ENCODE data around the gene GJC2. TPM values are rescaled to one million over a fixed set of nuclear protein-coding genes. Genes with fewer than 3 reads are reported as not detected.

GJC2 gene
- total RNA-seq, 1 donor, result 1.4 TPM

DNA sequence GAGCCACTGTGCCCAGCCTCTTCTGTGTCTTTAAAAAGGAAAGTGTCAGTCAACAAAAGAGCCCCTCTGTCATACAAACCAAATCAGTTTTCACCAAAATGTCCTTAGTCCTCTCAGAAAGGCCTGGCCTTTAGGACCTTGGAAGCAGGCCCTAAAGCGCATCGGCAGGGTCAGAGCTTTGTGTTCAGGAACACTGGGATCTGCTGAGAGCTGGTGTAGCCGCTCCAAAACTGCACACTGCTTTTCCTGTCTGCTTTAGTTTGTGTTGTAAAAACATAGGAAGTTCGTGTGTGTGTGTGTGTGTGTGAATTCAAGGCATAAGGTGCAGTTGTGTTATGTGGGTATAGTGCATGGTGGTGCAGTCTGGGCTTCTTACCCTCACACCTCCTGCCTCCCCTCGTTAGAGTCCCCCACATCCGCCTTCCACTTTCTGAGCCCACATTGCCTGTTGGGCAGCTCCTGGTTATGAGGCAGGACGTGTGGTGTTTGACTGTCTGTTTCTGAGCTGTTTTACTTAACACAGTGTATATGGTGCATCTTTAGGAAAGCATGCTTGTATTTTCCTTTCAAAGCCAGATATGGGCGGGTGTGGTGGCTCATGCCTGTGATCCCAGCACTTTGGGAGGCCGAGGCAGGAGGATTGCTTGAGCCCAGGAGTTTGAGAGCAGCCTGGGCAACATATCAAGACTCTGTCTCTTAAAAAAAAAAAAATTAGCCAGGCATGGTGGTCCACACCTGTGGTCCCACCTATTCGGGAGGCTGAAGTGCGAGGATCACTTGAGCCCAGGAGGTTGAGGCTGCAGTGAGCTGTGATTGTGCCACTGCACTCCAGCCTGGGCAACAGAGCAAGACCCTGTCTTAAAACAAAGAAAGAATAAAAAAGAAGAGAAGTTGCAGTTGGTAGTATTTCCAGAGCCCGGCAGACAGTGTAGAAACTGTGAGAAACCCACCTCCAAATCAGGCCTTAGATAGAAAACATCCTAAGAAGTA lies 28.3 kb downstream of the GJC2 start:
- no peak overlapping the region for H3K4me2 ChIP-seq (ENCODE audit: insufficient read depth, low read length)
- peaks cover 13% of the 10 kb centered on the region for H4K20me1 ChIP-seq (ENCODE audit: insufficient read depth, low read length)
- DNase-seq (ENCODE audit: insufficient read length, low spot score, missing footprints), result no peak
- H3K4me3 ChIP-seq (ENCODE audit: insufficient read depth, low read length), result no peak overlapping the region
- TF ChIP-seq CTCF (IDR thresholded peaks at IDR 0.05; ENCODE audit: extremely low read depth, low read depth, low read length), result no peak
- H2AFZ ChIP-seq (ENCODE audit: low read length), result no peak overlapping the region
- H3K36me3 ChIP-seq (ENCODE audit: insufficient read depth, low read length), result no peaks in the 10 kb centered on the region
- no peaks in the 10 kb centered on the region for H3K4me1 ChIP-seq (ENCODE audit: insufficient read depth, low read length)
- no peak overlapping the region for H3K27ac ChIP-seq (ENCODE audit: low read depth, low read length)
- peaks cover 4% of the 10 kb centered on the region for H3K79me2 ChIP-seq (ENCODE audit: insufficient read depth, low read length)
- H3K9me3 ChIP-seq (ENCODE audit: low read depth, low read length), result no peaks in the 10 kb centered on the region
- H3K27me3 ChIP-seq (ENCODE audit: insufficient read depth, low read length), result no peaks in the 10 kb centered on the region

DNA sequence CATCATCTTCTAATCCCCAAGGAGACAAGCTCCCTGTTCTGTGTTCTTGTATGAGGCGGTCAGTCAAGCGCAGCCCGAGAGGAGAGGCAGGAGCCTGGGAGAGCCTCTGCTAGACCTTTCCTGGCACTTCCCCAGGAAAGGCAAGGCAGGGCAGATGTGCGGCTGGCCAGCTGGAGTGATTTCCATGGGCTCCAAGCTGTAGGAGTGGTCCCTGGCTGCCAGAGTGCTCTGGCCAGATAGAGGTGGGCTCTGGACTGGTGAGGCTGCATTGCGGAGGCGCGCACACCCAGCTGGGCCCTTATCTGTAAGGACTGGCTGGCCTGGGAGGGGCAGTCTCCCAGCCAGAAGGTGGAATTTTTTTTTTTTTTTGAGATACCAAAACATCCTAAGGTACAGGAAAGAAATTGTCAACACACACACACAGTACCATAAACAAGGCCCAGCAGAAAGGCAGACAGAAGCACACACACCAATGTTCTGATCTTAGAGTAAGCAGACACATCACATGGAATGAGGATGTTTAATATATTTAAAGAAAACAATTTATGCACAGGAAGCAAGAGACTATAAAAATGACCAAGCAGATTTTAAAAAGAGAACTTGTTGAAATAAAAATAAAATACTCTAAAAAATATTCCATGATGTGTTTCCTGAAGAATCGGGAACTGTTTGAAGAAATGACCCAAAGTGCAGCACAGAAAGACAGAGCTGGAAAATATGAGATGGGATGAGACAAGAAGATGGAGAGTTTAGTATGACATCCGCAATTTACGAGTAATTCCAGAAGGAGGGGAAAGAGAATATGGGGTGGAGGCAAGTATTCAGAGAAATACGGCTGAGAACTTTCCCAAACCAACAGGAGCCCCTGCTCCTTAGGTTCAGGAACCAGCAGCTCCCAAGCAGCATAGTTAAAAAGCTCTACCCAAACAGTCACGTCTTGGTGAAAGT lies 29.3 kb downstream of the GJC2 start:
- no peak for DNase-seq (ENCODE audit: insufficient read length, low spot score, missing footprints)
- no peaks in the 10 kb centered on the region for H3K4me1 ChIP-seq (ENCODE audit: insufficient read depth, low read length)
- H3K27me3 ChIP-seq (ENCODE audit: insufficient read depth, low read length), result no peaks in the 10 kb centered on the region
- no peak overlapping the region for H3K27ac ChIP-seq (ENCODE audit: low read depth, low read length)
- no peak for TF ChIP-seq CTCF (IDR thresholded peaks at IDR 0.05; ENCODE audit: extremely low read depth, low read depth, low read length)
- no peak overlapping the region for H2AFZ ChIP-seq (ENCODE audit: low read length)
- no peak overlapping the region for H3K4me3 ChIP-seq (ENCODE audit: insufficient read depth, low read length)
- H3K79me2 ChIP-seq (ENCODE audit: insufficient read depth, low read length), result no peaks in the 10 kb centered on the region
- H4K20me1 ChIP-seq (ENCODE audit: insufficient read depth, low read length), result peaks cover 6% of the 10 kb centered on the region
- no peaks in the 10 kb centered on the region for H3K9me3 ChIP-seq (ENCODE audit: low read depth, low read length)
- H3K36me3 ChIP-seq (ENCODE audit: insufficient read depth, low read length), result no peaks in the 10 kb centered on the region
- no peak overlapping the region for H3K4me2 ChIP-seq (ENCODE audit: insufficient read depth, low read length)

GRCh38 chr1:228180271-228180958 lies 30.7 kb downstream of the GJC2 start:
- Histone ChIP-seq H3K36me3 (ENCODE audit: insufficient read depth, low read length) (no peaks in the 10 kb centered on the region), H3K4me1 (ENCODE audit: insufficient read depth, low read length) (no peaks in the 10 kb centered on the region), H3K9me3 (ENCODE audit: low read depth, low read length) (no peaks in the 10 kb centered on the region), H4K20me1 (ENCODE audit: insufficient read depth, low read length) (no peaks in the 10 kb centered on the region), H3K27ac (ENCODE audit: low read depth, low read length) (no peak overlapping the region), H3K27me3 (ENCODE audit: insufficient read depth, low read length) (no peaks in the 10 kb centered on the region), H3K4me3 (ENCODE audit: insufficient read depth, low read length) (no peak overlapping the region), H2AFZ (ENCODE audit: low read length) (no peak overlapping the region), H3K79me2 (ENCODE audit: insufficient read depth, low read length) (no peaks in the 10 kb centered on the region), H3K4me2 (ENCODE audit: insufficient read depth, low read length) (no peak overlapping the region)
- DNase-seq (ENCODE audit: insufficient read length, low spot score, missing footprints), result peak; percentile 85
- TF ChIP-seq CTCF (IDR thresholded peaks at IDR 0.05; ENCODE audit: extremely low read depth, low read depth, low read length), result peak; percentile 33

Data from osteoblast (primary cell).